Retinal pigment epithelial cell (primary cell): Measurements from ENCODE around the gene APBA3.

Experiments used
- DNase-seq: peaks from one replicate; pipeline ENCODE4 v3.0.0-alpha.2; 2010; ENCODE audit warnings: low read depth
- H3K4me3 ChIP-seq: 2 replicates; pipeline ENCODE4 v1.5.1; 2011; ENCODE audit warnings: mild to moderate bottlenecking, low read length, control low read depth, moderate library complexity
- CTCF ChIP-seq: conservative IDR thresholded peaks from 2 replicates; pipeline ENCODE4 v1.5.1; 2011; ENCODE audit warnings: low read depth, low read length, control low read depth, inconsistent platforms

APBA3 gene

GRCh38 chr19:3788996-3789778 lies 27.7 kb upstream of the APBA3 start:
- TF ChIP-seq CTCF, result no peak
- no peak for DNase-seq
- H3K4me3 ChIP-seq, result no peak overlapping the region

- TF ChIP-seq CTCF, result no peak
- no peak within 1 kb of the TSS for H3K4me3 ChIP-seq
- no peak for DNase-seq
Observed at GRCh38 chr19:3785938-3786824, 24.7 kb upstream of the APBA3 start, which contains the start of gene MATK. MATK (minus strand) TSS chr19:3786381; CDS start chr19:3785135, 1,246 bp downstream.

GRCh38 chr19:3785451-3785937 lies 24.0 kb upstream of the APBA3 start:
- no peak overlapping the region for H3K4me3 ChIP-seq
- no peak for DNase-seq
- TF ChIP-seq CTCF, result no peak

GRCh38 chr19:3784607-3785450 lies 23.3 kb upstream of the APBA3 start:
- DNase-seq, result no peak
- no peak overlapping the region for H3K4me3 ChIP-seq
- no peak for TF ChIP-seq CTCF

- no peak for DNase-seq
Observed at GRCh38 chr19:3783660-3784584, 22.4 kb upstream of the APBA3 start.

More at GRCh38 chr19:3783660-3784584, 22.4 kb upstream of the APBA3 start:
- no peak overlapping the region for H3K4me3 ChIP-seq
- TF ChIP-seq CTCF, result peak; percentile 33
